Hepatocyte (in vitro differentiated cells): ENCODE data around the gene GADD45GIP1.

Experiments
- EZH2 ChIP-seq: fragments of 200-600 bp; sonication (generic); IDR thresholded peaks from 2 replicates; pipeline ENCODE4 v1.6.1; 2016; ENCODE audit warnings: antibody characterized with exemption, mild to moderate bottlenecking, borderline replicate concordance
- EZH2phosphoT487 ChIP-seq: fragments of 200-600 bp; sonication (generic); IDR thresholded peaks from one replicate; pipeline ENCODE4 v1.6.1; 2018; ENCODE audit warnings: antibody characterized with exemption, mild to moderate bottlenecking, low read depth, moderate library complexity; ENCODE audit not compliant: unreplicated experiment, severe bottlenecking
- TF ChIP-seq, protein P1 (sequence below): fragments of 200-600 bp; sonication (generic); IDR thresholded peaks from 2 replicates; pipeline ENCODE4 v1.5.1; 2016; ENCODE audit warnings: antibody characterized with exemption, mild to moderate bottlenecking; ENCODE audit not compliant: poor library complexity

DNA sequence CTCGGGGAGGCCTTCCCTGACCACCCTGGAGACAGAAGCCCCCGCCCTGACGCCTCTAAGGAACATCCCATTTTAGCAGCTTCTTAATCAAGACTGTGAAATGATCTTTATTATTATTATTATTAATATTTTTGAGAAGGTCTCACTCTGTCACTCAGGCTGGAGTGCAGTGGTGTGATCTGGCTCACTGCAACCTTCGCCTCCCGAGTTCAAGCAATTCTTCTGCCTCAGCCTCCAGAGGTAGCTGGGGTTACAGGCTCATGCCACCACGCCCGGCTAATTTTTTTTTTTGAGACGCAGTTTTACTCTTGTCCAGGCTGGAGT lies 8.8 kb upstream of the GADD45GIP1 start:
- TF ChIP-seq EZH2 (no peak), EZH2phosphoT487 (no peak)
- TF ChIP-seq, protein P1, sequence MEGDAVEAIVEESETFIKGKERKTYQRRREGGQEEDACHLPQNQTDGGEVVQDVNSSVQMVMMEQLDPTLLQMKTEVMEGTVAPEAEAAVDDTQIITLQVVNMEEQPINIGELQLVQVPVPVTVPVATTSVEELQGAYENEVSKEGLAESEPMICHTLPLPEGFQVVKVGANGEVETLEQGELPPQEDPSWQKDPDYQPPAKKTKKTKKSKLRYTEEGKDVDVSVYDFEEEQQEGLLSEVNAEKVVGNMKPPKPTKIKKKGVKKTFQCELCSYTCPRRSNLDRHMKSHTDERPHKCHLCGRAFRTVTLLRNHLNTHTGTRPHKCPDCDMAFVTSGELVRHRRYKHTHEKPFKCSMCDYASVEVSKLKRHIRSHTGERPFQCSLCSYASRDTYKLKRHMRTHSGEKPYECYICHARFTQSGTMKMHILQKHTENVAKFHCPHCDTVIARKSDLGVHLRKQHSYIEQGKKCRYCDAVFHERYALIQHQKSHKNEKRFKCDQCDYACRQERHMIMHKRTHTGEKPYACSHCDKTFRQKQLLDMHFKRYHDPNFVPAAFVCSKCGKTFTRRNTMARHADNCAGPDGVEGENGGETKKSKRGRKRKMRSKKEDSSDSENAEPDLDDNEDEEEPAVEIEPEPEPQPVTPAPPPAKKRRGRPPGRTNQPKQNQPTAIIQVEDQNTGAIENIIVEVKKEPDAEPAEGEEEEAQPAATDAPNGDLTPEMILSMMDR = no peak
